HG03520 (cell line): Measurements from ENCODE around the gene ACTA1.
"Not testable (repeated sequence)": the region's sequence is repeated elsewhere in the genome, so short reads cannot be mapped to it uniquely, and the experiment has no call there.

ENCODE experiments used
- ATAC-seq: cut with Tn5 transposase; IDR thresholded peaks from one replicate; pipeline ENCODE4 v1.9.1; 2021; ENCODE audit warnings: mild to moderate bottlenecking, moderate library complexity; ENCODE audit not compliant: unreplicated experiment

Gene ACTA1

GRCh38 chr1:229440851-229441537 lies 7.1 kb upstream of the ACTA1 start:
- ATAC-seq = peak; percentile 97

- no peak for ATAC-seq
Measured at GRCh38 chr1:229438021-229438420, 4.1 kb upstream of the ACTA1 start.

GRCh38 chr1:229437443-229437842 lies 3.5 kb upstream of the ACTA1 start:
- no peak for ATAC-seq

GRCh38 chr1:229436201-229436600 lies 2.3 kb upstream of the ACTA1 start:
- ATAC-seq = no peak

GRCh38 chr1:229434641-229435051 lies 752 bp upstream of the ACTA1 start:
- ATAC-seq = no peak

GRCh38 chr1:229433364-229434004 lies 410 bp downstream of the ACTA1 start:
- no peak for ATAC-seq

GRCh38 chr1:229432905-229433304 lies 989 bp downstream of the ACTA1 start:
- no peak for ATAC-seq

GRCh38 chr1:229432116-229432461 lies 1.8 kb downstream of the ACTA1 start:
- ATAC-seq = no peak

GRCh38 chr1:229431284-229432115 lies 2.4 kb downstream of the ACTA1 start:
- ATAC-seq = no peak

- no peak for ATAC-seq
Measured at GRCh38 chr1:229430761-229431283, 3.1 kb downstream of the ACTA1 start.

- ATAC-seq = no peak
Measured at GRCh38 chr1:229428256-229428655, 5.6 kb downstream of the ACTA1 start.

GRCh38 chr1:229427572-229427971 lies 6.3 kb downstream of the ACTA1 start:
- no peak for ATAC-seq

- no peak for ATAC-seq
Measured at GRCh38 chr1:229425564-229426159, 8.2 kb downstream of the ACTA1 start.

- ATAC-seq = no peak
Measured at GRCh38 chr1:229420765-229421164, 13.1 kb downstream of the ACTA1 start.

- ATAC-seq = no peak
Measured at GRCh38 chr1:229420224-229420623, 13.7 kb downstream of the ACTA1 start.

GRCh38 chr1:229418586-229418985 lies 15.3 kb downstream of the ACTA1 start:
- not testable (repeated sequence) for ATAC-seq

GRCh38 chr1:229412810-229413209 lies 21.1 kb downstream of the ACTA1 start:
- not testable (repeated sequence) for ATAC-seq

GRCh38 chr1:229412056-229412455 lies 21.8 kb downstream of the ACTA1 start:
- ATAC-seq = no peak

- ATAC-seq = no peak
Measured at GRCh38 chr1:229411434-229412055, 22.3 kb downstream of the ACTA1 start.

- ATAC-seq = no peak
Measured at GRCh38 chr1:229410692-229411433, 23.0 kb downstream of the ACTA1 start.
